Measurements from ENCODE around the gene GPSM1. TPM values are rescaled to one million over a fixed set of nuclear protein-coding genes. Genes with fewer than 3 reads are reported as not detected.

The GPSM1 gene
- total RNA-seq, 1 donor from 2014 or later = 31.7 TPM

- H3K4me1 Mint-ChIP-seq (ENCODE audit: unreplicated experiment) = no peaks in the 10 kb centered on the region
- no peak for TF ChIP-seq CTCF (IDR thresholded peaks at IDR 0.05; ENCODE audit: unreplicated experiment)
- no peaks in the 10 kb centered on the region for H3K9me3 Mint-ChIP-seq (ENCODE audit: unreplicated experiment)
- H3K27ac Mint-ChIP-seq (ENCODE audit: unreplicated experiment) = no peak overlapping the region
- no peaks in the 10 kb centered on the region for H3K36me3 Mint-ChIP-seq (ENCODE audit: low read depth, unreplicated experiment)
- DNase-seq (ENCODE audit: low spot score) = no peak
- H3K27me3 Mint-ChIP-seq (ENCODE audit: unreplicated experiment) = no peaks in the 10 kb centered on the region
- no peak overlapping the region for H3K4me3 Mint-ChIP-seq (ENCODE audit: unreplicated experiment)
Observed at GRCh38 chr9:136336156-136336870, 9.0 kb downstream of the GPSM1 start.

- Mint-ChIP-seq H3K36me3 (ENCODE audit: low read depth, unreplicated experiment) (no peaks in the 10 kb centered on the region), H3K27me3 (ENCODE audit: unreplicated experiment) (no peaks in the 10 kb centered on the region), H3K27ac (ENCODE audit: unreplicated experiment) (no peak overlapping the region), H3K9me3 (ENCODE audit: unreplicated experiment) (no peaks in the 10 kb centered on the region), H3K4me3 (ENCODE audit: unreplicated experiment) (no peak overlapping the region), H3K4me1 (ENCODE audit: unreplicated experiment) (no peaks in the 10 kb centered on the region)
- TF ChIP-seq CTCF (IDR thresholded peaks at IDR 0.05; ENCODE audit: unreplicated experiment) = no peak
- DNase-seq (ENCODE audit: low spot score) = no peak
Observed at GRCh38 chr9:136336881-136337280, 9.5 kb downstream of the GPSM1 start.

- H3K27ac Mint-ChIP-seq (ENCODE audit: unreplicated experiment) = no peak overlapping the region
- no peak overlapping the region for H3K4me3 Mint-ChIP-seq (ENCODE audit: unreplicated experiment)
- H3K4me1 Mint-ChIP-seq (ENCODE audit: unreplicated experiment) = no peaks in the 10 kb centered on the region
- no peaks in the 10 kb centered on the region for H3K27me3 Mint-ChIP-seq (ENCODE audit: unreplicated experiment)
- H3K36me3 Mint-ChIP-seq (ENCODE audit: low read depth, unreplicated experiment) = no peaks in the 10 kb centered on the region
- no peaks in the 10 kb centered on the region for H3K9me3 Mint-ChIP-seq (ENCODE audit: unreplicated experiment)
- TF ChIP-seq CTCF (IDR thresholded peaks at IDR 0.05; ENCODE audit: unreplicated experiment) = no peak
- no peak for DNase-seq (ENCODE audit: low spot score)
Observed at GRCh38 chr9:136337416-136338395, 10.4 kb downstream of the GPSM1 start.

GRCh38 chr9:136338511-136338910 is 11.2 kb downstream of the GPSM1 start:
- Mint-ChIP-seq H3K4me3 (ENCODE audit: unreplicated experiment) (no peak overlapping the region), H3K27ac (ENCODE audit: unreplicated experiment) (no peak overlapping the region), H3K9me3 (ENCODE audit: unreplicated experiment) (no peaks in the 10 kb centered on the region), H3K27me3 (ENCODE audit: unreplicated experiment) (no peaks in the 10 kb centered on the region), H3K36me3 (ENCODE audit: low read depth, unreplicated experiment) (no peaks in the 10 kb centered on the region), H3K4me1 (ENCODE audit: unreplicated experiment) (no peaks in the 10 kb centered on the region)
- DNase-seq (ENCODE audit: low spot score) = no peak
- no peak for TF ChIP-seq CTCF (IDR thresholded peaks at IDR 0.05; ENCODE audit: unreplicated experiment)
